Measurements from ENCODE around the gene TBCE.

- TF ChIP-seq EZH2 (IDR thresholded peaks at IDR 0.05; ENCODE audit: low read length, missing control alignments), result no peak
- no peak for TF ChIP-seq CTCF (conservative IDR thresholded peaks at IDR 0.05 in 1 of 2, IDR thresholded peaks at IDR 0.05 in 1 of 2; ENCODE audit: low read depth in 1 of 2, low read length in 2 of 2)
Measured at GRCh38 chr1:235460770-235461169, 93.5 kb downstream of the TBCE start.
